ENCODE measurements around the gene APOC4. TPM values are rescaled to one million over a fixed set of nuclear protein-coding genes. Genes with fewer than 3 reads are reported as not detected.
"Not testable (repeated sequence)": the region's sequence is repeated elsewhere in the genome, so short reads cannot be mapped to it uniquely, and the experiment has no call there.

APOC4 gene
- total RNA-seq, 4 donors from 2014 or later = not detected

GRCh38 chr19:44969437-44969836, 27.4 kb downstream of the APOC4 start:
- H3K4me1 ChIP-seq = no peaks in the 10 kb centered on the region
- no peak overlapping the region for H3K27ac ChIP-seq
- TF ChIP-seq EP300 (IDR thresholded peaks at IDR 0.05) (no peak), POLR2A (IDR thresholded peaks at IDR 0.05) (no peak), CTCF (IDR thresholded peaks at IDR 0.05) (no peak)
- H3K36me3 ChIP-seq = peaks cover 0 to 79% (median 8%) of the 10 kb centered on the region in 3 donors
- no peak for DNase-seq (ENCODE audit: low spot score in 2 of 2)
- H3K9me3 ChIP-seq = no peaks in the 10 kb centered on the region
- WGBS, 2 donors = 96 to 97% methylated on average over 5 of the region's 5 CpGs
- H3K4me3 ChIP-seq = no peak overlapping the region
- no peaks in the 10 kb centered on the region for H3K27me3 ChIP-seq

- WGBS, 2 donors = 81 to 87% methylated on average over 6 of the region's 6 CpGs
- not testable (repeated sequence) for DNase-seq (ENCODE audit: low spot score in 2 of 2); H3K4me3 ChIP-seq; H3K4me1 ChIP-seq; H3K27ac ChIP-seq; H3K9me3 ChIP-seq; H3K27me3 ChIP-seq
- peaks cover 0 to 79% (median 22%) of the 10 kb centered on the region in 3 donors for H3K36me3 ChIP-seq
Measured at GRCh38 chr19:44971451-44971850, 29.4 kb downstream of the APOC4 start.

DNA sequence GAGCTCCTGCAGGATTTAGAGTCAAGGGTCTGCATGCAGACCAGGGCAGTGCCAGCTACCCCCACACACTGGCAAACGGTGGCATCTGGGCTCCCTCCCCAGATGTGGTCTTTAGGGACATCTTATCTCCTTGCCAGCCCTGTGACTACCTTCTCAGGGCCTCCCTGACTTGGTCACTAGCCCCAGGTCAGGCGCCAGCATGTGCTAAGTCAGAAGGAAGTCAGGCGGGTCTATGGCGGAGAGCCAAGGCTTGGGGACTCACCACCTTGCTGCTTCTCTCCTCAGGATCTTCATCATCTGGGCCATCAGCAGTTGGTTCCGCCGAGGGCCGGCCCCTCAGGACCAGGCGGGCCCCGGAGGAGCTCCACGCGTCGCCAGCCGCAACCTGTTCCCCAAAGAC, 30.8 kb downstream of the APOC4 start:
- no peak overlapping the region for H3K27ac ChIP-seq
- no peak for DNase-seq (ENCODE audit: low spot score in 2 of 2)
- H3K4me3 ChIP-seq = no peak overlapping the region
- H3K36me3 ChIP-seq = peaks cover 4 to 79% (median 35%) of the 10 kb centered on the region in 3 donors
- H3K27me3 ChIP-seq = no peaks in the 10 kb centered on the region
- WGBS, 2 donors = 95 to 100% methylated on average over 1 to 13 of the region's 13 CpGs
- H3K9me3 ChIP-seq = no peaks in the 10 kb centered on the region
- H3K4me1 ChIP-seq = no peaks in the 10 kb centered on the region
- TF ChIP-seq POLR2A (IDR thresholded peaks at IDR 0.05) = no peak
- no peak for TF ChIP-seq CTCF (IDR thresholded peaks at IDR 0.05)
- no peak for TF ChIP-seq EP300 (IDR thresholded peaks at IDR 0.05)

GRCh38 chr19:44973982-44974735, 32.1 kb downstream of the APOC4 start:
- H3K4me1 ChIP-seq = no peaks in the 10 kb centered on the region
- no peak overlapping the region for H3K4me3 ChIP-seq
- TF ChIP-seq POLR2A (IDR thresholded peaks at IDR 0.05) = no peak
- TF ChIP-seq CTCF (IDR thresholded peaks at IDR 0.05) = no peak
- no peak for TF ChIP-seq EP300 (IDR thresholded peaks at IDR 0.05)
- H3K27me3 ChIP-seq = no peaks in the 10 kb centered on the region
- H3K27ac ChIP-seq = no peak overlapping the region
- no peaks in the 10 kb centered on the region for H3K9me3 ChIP-seq
- H3K36me3 ChIP-seq = peaks cover 4 to 81% (median 40%) of the 10 kb centered on the region in 3 donors
- WGBS, 2 donors = 91% methylated on average over 21 of the region's 21 CpGs
- no peak for DNase-seq (ENCODE audit: low spot score in 2 of 2)

DNA sequence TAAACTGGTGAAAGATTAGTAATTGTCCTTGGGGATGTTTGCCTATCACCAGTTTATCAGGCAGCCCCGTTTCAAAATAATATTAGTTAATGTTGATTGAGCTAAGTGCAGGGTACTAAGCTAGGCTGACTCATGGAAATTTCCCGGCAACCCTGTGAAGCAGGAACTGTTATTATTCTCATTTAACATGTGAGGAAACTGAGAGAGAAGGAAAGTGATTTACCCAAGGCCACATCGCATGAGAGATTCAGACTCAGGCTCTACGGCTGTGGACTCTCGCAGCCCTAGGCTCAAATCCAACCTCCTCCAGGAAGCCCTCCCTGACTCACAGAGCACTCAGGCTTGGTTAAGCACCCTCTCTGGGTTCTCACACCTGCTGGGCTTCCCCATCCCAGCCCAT, 32.8 kb downstream of the APOC4 start:
- Histone ChIP-seq H3K4me1 (no peaks in the 10 kb centered on the region), H3K9me3 (no peaks in the 10 kb centered on the region), H3K27ac (no peak overlapping the region), H3K4me3 (no peak overlapping the region), H3K27me3 (no peaks in the 10 kb centered on the region), H3K36me3 (peaks cover 4 to 81% (median 42%) of the 10 kb centered on the region in 3 donors)
- no peak for TF ChIP-seq CTCF (IDR thresholded peaks at IDR 0.05)
- TF ChIP-seq EP300 (IDR thresholded peaks at IDR 0.05) = no peak
- no peak for TF ChIP-seq POLR2A (IDR thresholded peaks at IDR 0.05)
- 91 to 94% methylated on average over 5 of the region's 5 CpGs for WGBS, 2 donors
- DNase-seq (ENCODE audit: low spot score in 2 of 2) = no peak
